BJ (cell line): ENCODE results near the gene C22orf23. TPM values are rescaled to one million over a fixed set of nuclear protein-coding genes. Genes with fewer than 3 reads are reported as not detected.
"Not testable (repeated sequence)": the region's sequence is repeated elsewhere in the genome, so short reads cannot be mapped to it uniquely, and the experiment has no call there.

Source experiments
- CTCF ChIA-PET: fragments of 350-600 bp; formaldehyde crosslinking; extraction: SDS; loops from one replicate; lab custom pipeline; 2021; ENCODE audit warnings: antibody characterized with exemption, inconsistent platforms; lab: Yijun Ruan, JAX
- POLR2A ChIA-PET: fragments of 300-600 bp; sonication (Branson Sonifier 250); formaldehyde crosslinking; extraction: SDS; loops from one replicate; lab custom pipeline; 2021; ENCODE audit warnings: antibody characterized with exemption; lab: Charles Lee
- DNase-seq: peaks from one replicate; pipeline ENCODE4 v3.0.0-alpha.2; 2011; ENCODE audit warnings: low read depth
- H3K27me3 ChIP-seq: 2 replicates; pipeline ENCODE4 v1.6.0; 2011; ENCODE audit warnings: low read length; ENCODE audit not compliant: control insufficient read depth, insufficient read depth
- H3K36me3 ChIP-seq: 2 replicates; pipeline ENCODE4 v1.5.1; 2011; ENCODE audit warnings: low read length; ENCODE audit not compliant: control insufficient read depth, insufficient read depth
- H3K4me3 ChIP-seq: 2 replicates; pipeline ENCODE4 v1.5.1; 2011; ENCODE audit warnings: low read depth, mild to moderate bottlenecking, control low read depth, low read length
- polyA plus RNA-seq: library from polyadenylated mRNA; depleted of rRNA; stranded (reverse); fragments of >200 nt; gene quantifications from 2 replicates; pipeline ENCODE4 v1.2.3, GENCODE V29; 2011
- TF ChIP-seq, protein P1 (sequence below): IDR thresholded peaks from 2 replicates; pipeline ENCODE4 v1.5.1; 2011; ENCODE audit warnings: low read depth, mild to moderate bottlenecking, control low read depth, inconsistent platforms, low read length, moderate library complexity; ENCODE audit not compliant: insufficient read depth

C22orf23 gene
- polyA plus RNA-seq, 1 experiment = 0.38 TPM

DNA sequence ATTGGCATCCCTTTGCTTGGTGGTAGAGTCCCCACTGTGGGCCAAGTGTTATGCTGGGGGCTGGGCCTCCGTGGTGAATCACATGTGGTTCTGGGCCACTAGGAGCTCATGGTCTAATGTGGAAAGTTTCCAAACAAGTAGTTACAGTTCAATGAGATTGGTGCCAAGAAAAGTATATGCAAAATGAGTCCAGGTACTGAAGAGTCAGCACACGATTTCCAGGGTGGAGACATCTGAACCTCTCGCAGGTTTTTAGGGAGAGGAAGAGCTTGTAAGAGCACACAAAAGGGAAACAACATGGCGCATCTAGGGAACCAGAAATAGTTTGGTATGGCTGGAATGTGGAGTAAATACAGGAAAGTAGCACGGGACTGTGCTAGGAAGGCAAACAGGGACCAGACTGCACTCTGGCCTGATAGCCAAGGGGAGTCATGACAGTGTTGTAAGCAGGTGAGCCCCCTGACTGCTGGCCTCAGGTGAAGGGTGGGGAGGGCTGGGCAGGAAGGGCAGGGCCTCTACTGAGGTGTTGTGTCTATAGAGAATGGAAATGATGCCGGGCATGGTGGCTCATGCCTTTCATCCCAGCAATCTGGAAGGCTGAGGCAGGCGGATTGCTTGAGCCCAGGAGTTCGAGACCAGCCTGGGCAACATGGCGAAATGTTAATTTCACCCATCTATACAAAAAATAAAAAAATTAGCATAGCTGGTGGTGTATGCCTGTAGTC, 12.7 kb upstream of the C22orf23 start:
- POLR2A ChIA-PET = no interaction called here
- TF ChIP-seq, protein P1, sequence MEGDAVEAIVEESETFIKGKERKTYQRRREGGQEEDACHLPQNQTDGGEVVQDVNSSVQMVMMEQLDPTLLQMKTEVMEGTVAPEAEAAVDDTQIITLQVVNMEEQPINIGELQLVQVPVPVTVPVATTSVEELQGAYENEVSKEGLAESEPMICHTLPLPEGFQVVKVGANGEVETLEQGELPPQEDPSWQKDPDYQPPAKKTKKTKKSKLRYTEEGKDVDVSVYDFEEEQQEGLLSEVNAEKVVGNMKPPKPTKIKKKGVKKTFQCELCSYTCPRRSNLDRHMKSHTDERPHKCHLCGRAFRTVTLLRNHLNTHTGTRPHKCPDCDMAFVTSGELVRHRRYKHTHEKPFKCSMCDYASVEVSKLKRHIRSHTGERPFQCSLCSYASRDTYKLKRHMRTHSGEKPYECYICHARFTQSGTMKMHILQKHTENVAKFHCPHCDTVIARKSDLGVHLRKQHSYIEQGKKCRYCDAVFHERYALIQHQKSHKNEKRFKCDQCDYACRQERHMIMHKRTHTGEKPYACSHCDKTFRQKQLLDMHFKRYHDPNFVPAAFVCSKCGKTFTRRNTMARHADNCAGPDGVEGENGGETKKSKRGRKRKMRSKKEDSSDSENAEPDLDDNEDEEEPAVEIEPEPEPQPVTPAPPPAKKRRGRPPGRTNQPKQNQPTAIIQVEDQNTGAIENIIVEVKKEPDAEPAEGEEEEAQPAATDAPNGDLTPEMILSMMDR = no peak
- CTCF ChIA-PET = interaction anchor here (0.7 to 8.5 kb wide), 26 partner anchors 9 to 151 kb away, joined by 3 to 82 read pairs (median 4); partner anchors contain the start of genes C22orf23 and POLR2F

DNA sequence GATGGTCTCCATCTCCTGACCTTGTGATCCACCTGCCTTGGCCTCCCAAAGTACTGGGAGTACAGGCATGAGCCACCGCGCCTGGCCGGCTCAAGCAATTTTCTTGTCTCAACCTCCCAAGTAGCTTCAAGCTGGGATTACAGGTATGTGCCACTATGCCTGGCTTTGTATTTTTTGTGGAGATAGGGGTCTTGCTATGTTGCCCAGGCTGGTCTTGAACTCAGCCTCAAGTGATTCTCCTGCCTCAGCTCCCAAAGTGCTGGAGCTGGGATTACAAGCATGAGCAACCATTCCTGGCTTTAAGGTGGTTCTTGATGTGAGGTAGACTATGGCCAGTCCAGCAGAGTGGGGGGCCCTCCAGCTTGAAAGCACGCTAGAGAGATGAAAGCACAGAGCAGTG, 7.7 kb upstream of the C22orf23 start:
- POLR2A ChIA-PET = no interaction called here
- Histone ChIP-seq H3K36me3 (peaks cover 20% of the 10 kb centered on the region), H3K27me3 (no peaks in the 10 kb centered on the region), H3K4me3 (no peak overlapping the region)
- CTCF ChIA-PET = no interaction called here
- DNase-seq = no peak
- TF ChIP-seq, protein P1 = no peak

More for the DNA sequence above, 12.7 kb upstream of the C22orf23 start:
- Histone ChIP-seq H3K27me3 (no peaks in the 10 kb centered on the region), H3K36me3 (peaks cover 15% of the 10 kb centered on the region), H3K4me3 (no peak overlapping the region)
- DNase-seq = no peak

DNA sequence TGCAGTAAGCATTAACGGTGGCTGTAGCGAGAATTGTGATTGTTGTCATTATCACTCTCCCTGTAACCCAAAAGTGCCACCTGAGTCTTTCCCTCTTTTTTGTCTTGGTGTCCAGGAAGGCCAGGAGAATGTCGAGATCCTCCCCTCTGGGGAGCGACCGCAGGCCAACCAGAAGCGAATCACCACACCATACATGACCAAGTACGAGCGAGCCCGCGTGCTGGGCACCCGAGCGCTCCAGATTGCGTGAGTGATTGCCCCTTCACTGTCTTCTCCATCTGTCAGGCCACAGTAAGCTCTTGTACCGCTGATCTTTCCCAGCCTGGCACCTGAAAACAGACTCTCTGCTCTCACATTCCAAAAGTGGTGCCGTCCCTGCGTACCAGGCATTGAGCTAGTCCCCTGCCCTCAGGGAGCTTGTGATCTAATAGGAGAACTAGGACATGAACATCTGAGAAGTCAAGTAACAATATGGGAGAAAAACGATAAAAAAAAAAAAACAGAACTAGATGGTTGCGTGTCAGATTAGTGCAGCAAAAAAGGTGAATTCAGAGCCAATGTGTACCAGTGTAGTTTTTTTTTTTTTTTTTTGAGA, 5.9 kb upstream of the C22orf23 start:
- DNase-seq = no peak
- peaks cover 19% of the 10 kb centered on the region for H3K36me3 ChIP-seq
- POLR2A ChIA-PET = no interaction called here

DNA sequence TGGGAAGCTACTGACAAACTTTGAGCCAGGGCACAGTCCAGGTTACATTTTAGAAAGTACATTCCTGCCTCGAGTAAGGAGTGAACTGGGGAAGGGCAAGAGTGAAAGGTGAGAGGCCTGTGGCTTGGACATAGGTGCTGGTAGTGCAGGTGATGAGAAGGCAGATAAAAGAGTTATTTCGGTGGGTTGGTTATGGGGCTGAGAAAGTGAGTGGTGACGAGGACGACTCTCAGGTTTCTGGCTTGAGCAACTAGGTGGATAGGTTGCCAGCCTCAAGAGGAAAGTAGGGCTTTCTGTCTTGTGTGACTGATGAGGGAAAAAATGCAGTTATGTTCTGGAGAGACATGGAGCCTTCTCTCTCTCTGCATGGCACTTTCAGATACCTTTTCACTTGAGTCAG, 3.8 kb upstream of the C22orf23 start:
- ChIA-PET POLR2A (no interaction called here), CTCF (interaction anchor here (1.9 kb wide), 1 partner anchor 8 kb away, joined by 12 read pairs; no protein-coding TSS in a partner anchor)
- no peak for DNase-seq
- TF ChIP-seq, protein P1 = no peak
- Histone ChIP-seq H3K4me3 (no peak overlapping the region), H3K36me3 (peaks cover 19% of the 10 kb centered on the region), H3K27me3 (no peaks in the 10 kb centered on the region)

More for the DNA sequence above, 5.9 kb upstream of the C22orf23 start:
- Histone ChIP-seq H3K27me3 (no peaks in the 10 kb centered on the region), H3K4me3 (no peak overlapping the region)
- CTCF ChIA-PET = interaction anchor here (1.5 kb wide), 1 partner anchor 72 kb away, joined by 4 read pairs; no protein-coding TSS in a partner anchor
- TF ChIP-seq, protein P1 = no peak

DNA sequence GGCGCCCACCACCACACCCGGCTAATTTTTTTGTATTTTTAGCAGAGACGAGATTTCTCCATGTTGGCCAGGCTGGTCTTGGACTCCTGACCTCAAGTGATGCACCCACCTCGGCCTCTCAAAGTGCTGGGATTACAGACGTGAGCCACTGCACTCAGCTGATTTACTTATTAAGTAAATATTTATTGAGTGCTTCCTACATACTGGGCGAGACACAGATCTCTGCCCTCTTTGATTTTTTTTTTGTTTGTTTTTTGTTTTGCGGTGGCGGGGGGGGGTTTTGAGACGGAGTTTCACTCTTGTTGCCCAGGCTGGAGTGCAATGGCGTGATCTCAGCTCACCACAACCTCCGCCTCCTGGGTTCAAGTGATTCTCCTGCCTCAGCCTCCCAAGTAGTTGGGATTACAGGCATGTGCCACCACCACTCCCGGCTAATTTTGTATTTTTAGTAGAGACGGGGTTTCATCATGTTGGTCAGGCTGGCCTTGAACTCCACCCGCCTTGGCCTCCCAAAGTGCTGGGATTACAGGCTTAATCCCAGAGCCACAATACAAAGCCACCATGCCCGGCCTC, 2.5 kb upstream of the C22orf23 start:
- POLR2A ChIA-PET, DNase-seq, H3K27me3 ChIP-seq, H3K4me3 ChIP-seq: not testable (repeated sequence)
- peaks cover 12% of the 10 kb centered on the region for H3K36me3 ChIP-seq
- CTCF ChIA-PET = interaction anchor here (1.9 kb wide), 1 partner anchor 10 kb away, joined by 12 read pairs; no protein-coding TSS in a partner anchor
